HG03469 (cell line): ENCODE results near the gene ADAMTS3.

ENCODE experiments used
- ATAC-seq: cut with Tn5 transposase; IDR thresholded peaks from one replicate; pipeline ENCODE4 v1.9.1; 2021; ENCODE audit warnings: mild to moderate bottlenecking, moderate library complexity, moderate number of reproducible peaks; ENCODE audit not compliant: unreplicated experiment

The ADAMTS3 gene

DNA sequence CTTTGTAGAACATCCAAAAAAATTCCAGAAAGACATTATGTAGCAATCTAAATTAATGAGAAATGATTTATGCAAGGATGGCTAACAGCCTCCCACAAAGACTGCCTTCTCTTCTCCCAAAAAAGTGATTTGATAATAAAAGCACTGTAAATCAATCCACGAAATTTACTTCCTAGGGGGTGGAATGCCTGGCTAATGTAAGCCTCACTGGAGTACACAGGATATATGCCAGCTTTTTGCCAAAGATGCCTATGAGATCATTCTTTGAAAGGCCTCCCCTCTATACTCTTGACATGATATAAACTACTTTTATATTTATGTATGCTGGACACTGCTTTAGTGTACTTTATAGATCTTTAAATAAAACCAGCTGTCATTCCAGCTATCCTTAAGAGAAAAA, 211.1 kb downstream of the ADAMTS3 start:
- ATAC-seq, result no peak

DNA sequence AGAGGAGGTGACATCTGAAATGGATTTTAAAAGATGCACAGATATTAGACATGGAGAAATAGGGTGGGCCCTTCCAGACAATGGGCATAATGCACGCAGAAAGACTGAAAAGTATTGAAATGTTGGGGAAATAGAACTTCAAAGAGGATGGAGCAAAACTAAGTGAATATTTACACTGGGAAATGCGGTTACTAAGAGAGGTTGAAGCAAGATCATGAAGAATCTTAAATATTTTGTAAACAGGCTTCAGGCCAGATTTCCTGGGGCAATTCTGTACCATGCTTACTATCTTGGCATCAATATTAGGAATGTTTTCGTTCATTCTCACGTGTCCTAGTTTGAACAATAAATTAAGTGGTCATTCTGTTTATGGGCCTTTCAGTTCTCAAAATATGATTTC, 216.3 kb downstream of the ADAMTS3 start:
- no peak for ATAC-seq

DNA sequence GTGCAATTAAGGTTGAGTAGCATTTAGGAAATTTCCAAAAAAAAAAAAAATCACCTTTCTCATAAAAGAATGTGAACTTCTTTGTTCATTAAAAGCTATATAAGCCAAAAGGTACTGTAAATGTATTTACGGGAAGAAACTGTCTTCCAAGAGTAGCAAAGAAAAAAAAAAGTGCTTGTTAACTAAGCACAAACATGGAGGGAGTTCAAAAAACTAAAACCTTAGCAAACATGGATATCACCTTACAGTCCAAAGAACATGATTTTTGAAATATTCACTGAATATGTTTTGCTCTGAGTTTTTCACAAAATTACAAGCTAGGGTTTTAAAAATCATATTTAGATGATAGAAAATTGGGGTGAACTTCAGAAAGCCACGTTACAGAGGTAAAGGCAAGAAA, 217.5 kb downstream of the ADAMTS3 start:
- no peak for ATAC-seq

GRCh38 chr4:72348701-72349100, 220.3 kb downstream of the ADAMTS3 start:
- no peak for ATAC-seq

- ATAC-seq, result no peak
Measured at GRCh38 chr4:72344418-72344817, 224.6 kb downstream of the ADAMTS3 start.

GRCh38 chr4:72341432-72341820, 227.6 kb downstream of the ADAMTS3 start:
- ATAC-seq, result no peak

DNA sequence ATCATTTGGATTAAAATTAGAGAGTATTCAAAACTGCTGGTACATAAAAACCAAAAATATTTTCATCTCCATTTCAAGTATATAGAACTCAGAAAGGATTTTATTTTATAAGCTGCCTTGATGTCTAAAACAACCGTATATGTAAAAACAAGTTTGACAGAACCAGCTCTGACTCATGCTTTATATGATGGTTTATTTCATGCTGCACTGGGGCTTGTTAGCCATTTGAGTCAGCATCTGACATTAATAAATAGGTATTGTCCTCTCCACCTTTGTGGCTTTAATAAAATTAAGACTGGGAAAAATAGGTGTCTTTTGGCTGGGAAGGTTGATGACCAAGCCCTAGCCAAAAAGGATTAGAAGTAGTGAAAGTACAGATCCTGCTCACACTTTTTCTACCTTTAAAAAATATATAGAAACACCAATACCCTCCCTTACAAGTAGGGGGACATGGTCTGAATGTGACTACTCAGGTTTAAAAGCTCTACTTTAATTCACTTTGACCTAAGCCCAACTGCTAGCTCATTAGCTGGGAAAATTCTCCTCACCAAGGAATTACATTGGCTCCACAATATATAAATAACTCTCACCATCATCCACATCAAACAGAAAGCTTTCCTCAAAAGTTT, 228.1 kb downstream of the ADAMTS3 start:
- ATAC-seq, result no peak

- no peak for ATAC-seq
Measured at GRCh38 chr4:72338060-72338459, 231.0 kb downstream of the ADAMTS3 start.

DNA sequence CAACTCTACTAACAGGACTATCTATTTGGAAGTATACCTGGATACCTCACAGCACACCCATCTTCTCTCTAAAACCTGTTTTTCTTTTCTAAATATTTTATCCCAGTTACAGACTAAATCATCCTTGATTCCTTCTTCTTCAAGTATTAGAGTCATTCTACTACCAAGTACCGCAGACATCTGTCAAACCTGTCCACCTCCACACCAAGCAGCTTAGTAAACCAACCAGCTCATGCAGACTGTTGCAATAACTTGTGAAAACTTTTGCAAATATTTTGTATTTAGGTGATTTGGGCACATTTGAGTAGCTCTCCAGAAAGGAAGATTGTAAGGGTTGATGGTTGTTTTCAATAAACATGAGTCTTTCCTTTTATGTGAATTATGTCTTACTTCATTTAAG, 238.6 kb downstream of the ADAMTS3 start:
- ATAC-seq, result no peak

- ATAC-seq, result no peak
Measured at GRCh38 chr4:72326692-72327632, 242.1 kb downstream of the ADAMTS3 start.

DNA sequence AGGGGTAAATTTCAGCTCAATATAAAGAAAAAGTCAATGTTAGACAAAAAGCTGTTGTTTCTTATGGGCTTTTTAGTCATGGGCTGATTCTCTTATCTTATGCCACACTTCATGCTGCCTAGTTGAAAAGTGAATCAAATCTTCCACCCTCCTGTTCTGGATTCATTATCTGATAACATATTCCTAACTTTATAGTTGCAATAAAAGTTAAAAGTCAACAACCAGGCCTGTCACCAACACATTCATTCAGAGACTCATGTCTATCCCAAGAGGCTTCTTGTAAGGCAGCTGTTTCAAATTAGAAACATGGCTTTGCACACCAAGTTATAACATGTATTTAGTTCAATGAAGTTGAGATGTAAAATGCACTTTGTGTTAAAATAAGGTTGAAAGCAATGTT, 243.8 kb downstream of the ADAMTS3 start:
- no peak for ATAC-seq

- no peak for ATAC-seq
Measured at GRCh38 chr4:72323227-72323626, 245.8 kb downstream of the ADAMTS3 start.

DNA sequence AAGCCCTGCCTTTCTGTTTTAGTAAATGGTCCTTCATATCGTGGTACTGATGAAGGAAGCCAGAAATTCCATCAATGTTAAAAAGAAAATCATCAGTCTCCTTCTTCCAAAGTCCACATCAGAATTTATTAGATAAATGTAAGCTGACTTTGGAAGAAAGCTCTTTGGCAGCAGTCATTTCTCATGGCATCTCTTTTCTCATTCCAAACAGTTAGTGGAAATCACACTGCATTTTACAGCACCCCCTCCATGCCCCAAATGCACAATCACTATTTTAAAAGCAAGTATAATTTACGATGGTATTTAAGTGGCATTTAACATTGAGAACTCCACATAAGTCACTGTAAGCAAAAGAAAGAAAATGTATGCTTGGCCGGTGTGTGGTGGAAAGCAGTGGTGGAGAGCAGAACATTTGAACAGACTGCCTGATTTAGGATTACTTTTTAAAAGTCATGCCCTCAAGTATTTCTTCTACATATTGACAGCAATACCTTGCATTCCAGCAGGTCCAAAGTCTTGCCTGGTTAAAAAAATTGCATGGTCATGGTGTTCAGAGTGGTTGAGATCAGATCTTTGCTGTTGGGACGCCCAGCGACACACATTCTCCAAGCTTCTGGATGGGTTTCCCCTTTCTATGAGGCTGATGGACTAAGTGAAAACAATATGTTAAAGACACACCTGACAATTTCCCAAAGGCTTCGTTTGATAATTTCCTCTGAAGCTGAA, 248.6 kb downstream of the ADAMTS3 start:
- ATAC-seq, result no peak

- ATAC-seq, result no peak
Measured at GRCh38 chr4:72319601-72320021, 249.4 kb downstream of the ADAMTS3 start.

DNA sequence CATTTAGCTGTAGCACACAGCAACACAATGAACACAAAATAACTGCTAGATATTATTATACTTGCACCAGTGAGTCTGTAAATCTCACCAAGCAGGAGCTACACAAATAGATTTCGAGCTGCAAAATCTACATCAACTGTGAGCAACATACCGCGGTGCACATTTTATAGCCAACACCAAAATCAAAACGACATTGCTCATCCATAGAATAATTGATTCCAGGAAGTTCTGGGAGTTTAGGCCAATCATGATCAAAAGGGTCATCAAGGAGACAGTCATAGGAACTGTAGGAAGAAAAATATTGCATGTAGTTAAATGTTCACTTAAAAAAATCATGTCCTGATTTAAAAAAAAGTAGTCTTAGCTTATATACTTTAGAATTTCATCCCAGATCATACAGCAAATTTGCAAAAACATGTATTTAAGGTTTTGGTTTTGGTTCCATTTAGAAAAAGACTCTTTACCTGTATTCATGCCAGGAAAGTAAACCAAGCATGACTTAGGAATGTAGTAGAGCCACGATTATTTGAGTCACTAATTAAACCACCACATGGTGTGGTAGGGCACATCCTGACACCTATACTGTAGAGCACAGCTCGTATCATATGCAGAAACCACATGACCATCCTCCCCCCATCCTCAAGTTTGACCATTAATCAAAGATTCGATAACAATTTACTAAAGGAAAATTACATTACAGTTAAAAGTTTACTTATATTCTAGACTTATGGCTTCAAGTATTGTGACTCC, 250.4 kb downstream of the ADAMTS3 start:
- no peak for ATAC-seq

- ATAC-seq, result no peak
Measured at GRCh38 chr4:72314869-72315268, 254.2 kb downstream of the ADAMTS3 start.

DNA sequence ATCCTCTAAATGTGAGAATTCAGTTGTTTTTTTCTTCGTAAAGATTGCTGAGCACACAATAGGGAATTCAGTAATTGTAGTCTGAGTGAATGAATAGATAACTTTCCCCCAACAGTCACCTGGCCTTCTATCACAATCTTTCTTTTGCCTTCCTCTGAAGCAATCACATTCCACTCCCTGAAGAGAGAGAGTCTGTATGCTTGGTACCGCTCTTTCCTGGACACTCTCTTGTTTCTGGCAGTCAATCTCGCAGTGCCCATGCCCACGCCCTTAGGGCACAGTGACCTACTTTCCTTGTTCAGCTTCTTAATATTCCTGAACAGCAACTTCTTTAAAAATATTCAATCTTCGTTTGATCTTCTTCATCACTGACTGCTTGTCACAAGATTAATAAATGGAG, 255.9 kb downstream of the ADAMTS3 start:
- ATAC-seq, result no peak

DNA sequence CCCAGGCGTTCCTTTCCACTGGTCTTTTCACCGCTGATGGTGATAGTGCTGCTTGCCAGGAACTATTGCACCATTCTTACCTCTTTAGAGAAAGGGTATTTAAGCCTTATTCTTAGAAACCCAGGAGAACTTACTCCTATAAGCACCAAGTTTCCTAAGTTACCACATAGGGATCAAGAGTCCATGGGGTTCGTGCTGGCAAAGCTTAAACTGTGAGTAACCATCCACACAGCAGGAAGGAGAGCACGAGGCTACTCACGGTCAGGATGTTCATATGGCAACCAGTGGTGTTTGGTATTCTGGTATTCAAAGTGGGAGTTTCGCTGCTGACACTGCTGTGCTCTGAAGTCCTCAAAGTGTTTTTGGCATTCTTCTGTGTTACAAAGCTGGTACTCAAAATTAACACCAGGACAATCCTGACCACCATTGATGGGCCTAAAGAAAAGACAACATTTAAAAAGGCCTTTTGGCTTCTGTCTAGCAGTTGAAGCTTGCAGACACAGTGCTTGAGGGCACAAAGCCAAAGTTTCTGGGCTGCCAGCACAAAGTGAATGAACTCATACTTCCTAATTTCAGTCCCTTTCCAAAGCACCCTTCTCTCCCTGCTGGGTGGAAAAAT, 256.9 kb downstream of the ADAMTS3 start:
- no peak for ATAC-seq

DNA sequence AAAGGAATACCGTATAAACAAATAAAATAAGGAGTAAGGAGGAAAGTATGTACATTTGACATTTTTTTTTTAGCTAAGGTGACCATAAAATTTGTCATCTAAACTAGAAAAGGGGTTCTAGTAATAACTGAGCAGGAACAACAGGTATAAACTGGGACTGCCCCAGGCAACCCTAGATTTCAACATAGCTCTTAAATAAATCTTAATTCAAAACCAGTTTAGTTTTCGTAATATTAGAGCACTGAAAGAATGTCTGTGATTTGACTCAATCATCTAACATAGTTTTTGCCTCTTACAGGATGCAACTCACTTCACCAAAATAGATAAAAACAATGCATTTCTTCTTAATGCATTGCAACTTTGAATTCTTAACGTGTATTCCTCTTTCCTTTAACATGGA, 257.7 kb downstream of the ADAMTS3 start:
- ATAC-seq, result no peak

GRCh38 chr4:72305620-72306019, 263.4 kb downstream of the ADAMTS3 start:
- no peak for ATAC-seq
